Kidney epithelial cell (primary cell): ENCODE results near the gene FLT1. TPM values are rescaled to one million over a fixed set of nuclear protein-coding genes. Genes with fewer than 3 reads are reported as not detected.

ENCODE experiments used
- DNase-seq: peaks from one replicate; pipeline ENCODE4 v3.0.0-alpha.2; 2010; ENCODE audit warnings: low read depth
- H3K27me3 ChIP-seq: 2 replicates; pipeline ENCODE4 v1.6.0; 2011; ENCODE audit warnings: low read length; ENCODE audit not compliant: control insufficient read depth, insufficient read depth
- H3K36me3 ChIP-seq: 2 replicates; pipeline ENCODE4 v1.5.1; 2011; ENCODE audit warnings: low read length; ENCODE audit not compliant: control insufficient read depth, insufficient read depth
- H3K4me3 ChIP-seq: 2 replicates; pipeline ENCODE4 v1.5.1; 2011; ENCODE audit warnings: low read depth, mild to moderate bottlenecking, control low read depth, low read length
- CTCF ChIP-seq: IDR thresholded peaks from 2 replicates; pipeline ENCODE4 v1.5.1; 2011; ENCODE audit warnings: mild to moderate bottlenecking, moderate library complexity, low read length, control low read depth, inconsistent platforms; ENCODE audit not compliant: insufficient read depth, poor library complexity, severe bottlenecking
- total RNA-seq: library from RNA; depleted of rRNA; stranded (reverse); fragments of >200 nt; gene quantifications from 2 replicates; pipeline ENCODE4 v1.2.3, GENCODE V29; 2015

FLT1 gene
- total RNA-seq, 1 donor from 2014 or later, result 0.96 TPM

- TF ChIP-seq CTCF, result no peak
- H3K4me3 ChIP-seq, result no peak overlapping the region
- no peaks in the 10 kb centered on the region for H3K36me3 ChIP-seq
- DNase-seq, result no peak
- no peaks in the 10 kb centered on the region for H3K27me3 ChIP-seq
These were observed 31.4 kb downstream of the FLT1 start for GRCh38 chr13:28463481-28463880.

GRCh38 chr13:28459911-28460310, 35.0 kb downstream of the FLT1 start:
- H3K4me3 ChIP-seq, result no peak overlapping the region
- no peaks in the 10 kb centered on the region for H3K27me3 ChIP-seq
- H3K36me3 ChIP-seq, result no peaks in the 10 kb centered on the region
- no peak for DNase-seq
- no peak for TF ChIP-seq CTCF

- DNase-seq, result no peak
- Histone ChIP-seq H3K27me3 (no peaks in the 10 kb centered on the region), H3K4me3 (no peak overlapping the region), H3K36me3 (no peaks in the 10 kb centered on the region)
- no peak for TF ChIP-seq CTCF
These were observed 36.3 kb downstream of the FLT1 start for GRCh38 chr13:28458608-28459007.

GRCh38 chr13:28458051-28458450, 36.9 kb downstream of the FLT1 start:
- Histone ChIP-seq H3K27me3 (no peaks in the 10 kb centered on the region), H3K36me3 (no peaks in the 10 kb centered on the region)
- TF ChIP-seq CTCF, result no peak

GRCh38 chr13:28457521-28457920, 37.4 kb downstream of the FLT1 start:
- H3K4me3 ChIP-seq, result no peak overlapping the region
- no peaks in the 10 kb centered on the region for H3K36me3 ChIP-seq
- no peak for TF ChIP-seq CTCF
- H3K27me3 ChIP-seq, result no peaks in the 10 kb centered on the region
- DNase-seq, result no peak

More at GRCh38 chr13:28458051-28458450, 36.9 kb downstream of the FLT1 start:
- no peak for DNase-seq
- H3K4me3 ChIP-seq, result no peak overlapping the region

- H3K27me3 ChIP-seq, result no peaks in the 10 kb centered on the region
- no peak for DNase-seq
- TF ChIP-seq CTCF, result no peak
- no peaks in the 10 kb centered on the region for H3K36me3 ChIP-seq
- no peak overlapping the region for H3K4me3 ChIP-seq
These were observed 39.2 kb downstream of the FLT1 start for GRCh38 chr13:28455580-28456194.
